ENCODE measurements around the gene ABI3BP.

The ABI3BP gene

GRCh38 chr3:100732435-100732834 is 260.8 kb downstream of the ABI3BP start:
- Histone ChIP-seq H4K20me1 (ENCODE audit: insufficient read depth, low read length) (no peaks in the 10 kb centered on the region), H3F3A (ENCODE audit: insufficient read depth, low read length) (peaks cover 21% of the 10 kb centered on the region), H3K27ac (ENCODE audit: low read length) (no peak overlapping the region), H3K27me3 (replicated peaks; ENCODE audit: insufficient read depth, low read length) (no peaks in the 10 kb centered on the region), H3K36me3 (replicated peaks; ENCODE audit: insufficient read depth, low read length) (peaks cover 22% of the 10 kb centered on the region), H3K9me3 (replicated peaks; ENCODE audit: insufficient read depth, low read length) (no peaks in the 10 kb centered on the region), H2AFZ (ENCODE audit: low read length) (no peak overlapping the region), H3K4me2 (ENCODE audit: low read depth, low read length) (no peak overlapping the region), H3K9ac (ENCODE audit: low read length) (no peak overlapping the region), H3K79me2 (ENCODE audit: low read length) (peaks cover 72% of the 10 kb centered on the region), H3K9me2 (replicated peaks; ENCODE audit: insufficient read depth, low read length) (no peaks in the 10 kb centered on the region), H3K4me1 (ENCODE audit: low read length) (peaks cover 58% of the 10 kb centered on the region), H3K4me3 (ENCODE audit: low read length) (no peak overlapping the region)
- TF ChIP-seq EZH2 (optimal IDR thresholded peaks at IDR 0.05; ENCODE audit: low read depth, low read length) (no peak), EZH2phosphoT487 (IDR thresholded peaks at IDR 0.05; ENCODE audit: low read length) (no peak)
- TF ChIP-seq, protein P1, sequence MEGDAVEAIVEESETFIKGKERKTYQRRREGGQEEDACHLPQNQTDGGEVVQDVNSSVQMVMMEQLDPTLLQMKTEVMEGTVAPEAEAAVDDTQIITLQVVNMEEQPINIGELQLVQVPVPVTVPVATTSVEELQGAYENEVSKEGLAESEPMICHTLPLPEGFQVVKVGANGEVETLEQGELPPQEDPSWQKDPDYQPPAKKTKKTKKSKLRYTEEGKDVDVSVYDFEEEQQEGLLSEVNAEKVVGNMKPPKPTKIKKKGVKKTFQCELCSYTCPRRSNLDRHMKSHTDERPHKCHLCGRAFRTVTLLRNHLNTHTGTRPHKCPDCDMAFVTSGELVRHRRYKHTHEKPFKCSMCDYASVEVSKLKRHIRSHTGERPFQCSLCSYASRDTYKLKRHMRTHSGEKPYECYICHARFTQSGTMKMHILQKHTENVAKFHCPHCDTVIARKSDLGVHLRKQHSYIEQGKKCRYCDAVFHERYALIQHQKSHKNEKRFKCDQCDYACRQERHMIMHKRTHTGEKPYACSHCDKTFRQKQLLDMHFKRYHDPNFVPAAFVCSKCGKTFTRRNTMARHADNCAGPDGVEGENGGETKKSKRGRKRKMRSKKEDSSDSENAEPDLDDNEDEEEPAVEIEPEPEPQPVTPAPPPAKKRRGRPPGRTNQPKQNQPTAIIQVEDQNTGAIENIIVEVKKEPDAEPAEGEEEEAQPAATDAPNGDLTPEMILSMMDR (IDR thresholded peaks at IDR 0.05; ENCODE audit: low read length), result no peak
- no peak for DNase-seq

DNA sequence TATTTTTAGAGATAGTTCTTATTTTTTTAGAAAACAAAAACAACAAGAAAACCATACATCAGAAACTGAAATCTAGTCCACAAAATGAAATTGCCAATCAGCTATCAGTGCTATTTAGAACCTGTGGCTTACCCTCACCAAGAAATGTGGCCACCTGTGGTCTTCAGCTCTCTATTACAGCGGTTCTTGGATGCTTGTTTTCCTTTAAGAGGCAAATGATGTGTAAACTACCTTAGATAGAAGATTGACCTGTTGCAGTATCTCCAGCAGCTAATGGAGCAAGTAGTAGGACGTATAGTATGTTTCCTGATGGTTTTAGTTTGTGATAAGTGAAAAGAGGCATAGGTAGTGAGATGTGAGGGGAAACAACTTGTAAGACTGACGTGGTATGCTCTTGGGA is 262.7 kb downstream of the ABI3BP start:
- Histone ChIP-seq H3F3A (ENCODE audit: insufficient read depth, low read length) (peaks cover 21% of the 10 kb centered on the region), H3K9me3 (replicated peaks; ENCODE audit: insufficient read depth, low read length) (no peaks in the 10 kb centered on the region), H3K27me3 (replicated peaks; ENCODE audit: insufficient read depth, low read length) (no peaks in the 10 kb centered on the region), H4K20me1 (ENCODE audit: insufficient read depth, low read length) (no peaks in the 10 kb centered on the region), H3K79me2 (ENCODE audit: low read length) (peaks cover 79% of the 10 kb centered on the region), H3K27ac (ENCODE audit: low read length) (peak overlapping the region; percentile 58; the same call in 1 of the 2 replicates), H2AFZ (ENCODE audit: low read length) (no peak overlapping the region), H3K4me1 (ENCODE audit: low read length) (peaks cover 54% of the 10 kb centered on the region), H3K36me3 (replicated peaks; ENCODE audit: insufficient read depth, low read length) (peaks cover 20% of the 10 kb centered on the region), H3K9me2 (replicated peaks; ENCODE audit: insufficient read depth, low read length) (no peaks in the 10 kb centered on the region), H3K9ac (ENCODE audit: low read length) (no peak overlapping the region), H3K4me2 (ENCODE audit: low read depth, low read length) (peak overlapping the region; percentile 52), H3K4me3 (ENCODE audit: low read length) (peak overlapping the region; percentile 21; the same call in 1 of the 2 replicates)
- TF ChIP-seq EZH2phosphoT487 (IDR thresholded peaks at IDR 0.05; ENCODE audit: low read length) (no peak), EZH2 (optimal IDR thresholded peaks at IDR 0.05; ENCODE audit: low read depth, low read length) (no peak)
- TF ChIP-seq, protein P1 (IDR thresholded peaks at IDR 0.05; ENCODE audit: low read length), result no peak
- DNase-seq, result peak; percentile 82

DNA sequence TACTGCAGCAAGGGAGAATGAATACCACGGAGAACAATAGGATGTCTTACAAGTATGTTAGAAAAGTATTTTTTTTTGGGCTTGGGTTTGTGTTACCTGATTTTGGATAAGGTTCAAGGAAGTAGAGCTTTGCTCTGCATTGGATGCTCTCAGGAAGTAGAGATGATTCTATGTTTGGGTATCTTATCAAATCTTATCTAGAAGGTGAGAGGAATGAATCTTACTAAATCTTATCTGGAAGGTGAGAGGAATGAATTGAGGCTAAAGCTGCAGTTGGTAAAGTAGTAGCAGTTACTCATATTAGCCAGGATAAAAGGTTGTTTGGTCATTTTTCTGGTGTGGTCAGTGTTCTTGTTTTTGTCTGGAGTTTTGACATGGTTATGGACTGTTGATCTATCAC is 266.5 kb downstream of the ABI3BP start:
- Histone ChIP-seq H3K27ac (ENCODE audit: low read length) (no peak overlapping the region), H3K36me3 (replicated peaks; ENCODE audit: insufficient read depth, low read length) (peaks cover 15% of the 10 kb centered on the region; the same call in 1 of the 2 replicates)

More for the DNA sequence above, 266.5 kb downstream of the ABI3BP start:
- no peaks in the 10 kb centered on the region for H3K27me3 ChIP-seq (replicated peaks; ENCODE audit: insufficient read depth, low read length)
- TF ChIP-seq, protein P1 (IDR thresholded peaks at IDR 0.05; ENCODE audit: low read length), result no peak
- TF ChIP-seq EZH2phosphoT487 (IDR thresholded peaks at IDR 0.05; ENCODE audit: low read length) (no peak), EZH2 (optimal IDR thresholded peaks at IDR 0.05; ENCODE audit: low read depth, low read length) (no peak)
- H3K4me1 ChIP-seq (ENCODE audit: low read length), result peaks cover 28% of the 10 kb centered on the region
- H3F3A ChIP-seq (ENCODE audit: insufficient read depth, low read length), result peaks cover 18% of the 10 kb centered on the region
- H3K4me2 ChIP-seq (ENCODE audit: low read depth, low read length), result no peak overlapping the region
- no peaks in the 10 kb centered on the region for H3K9me2 ChIP-seq (replicated peaks; ENCODE audit: insufficient read depth, low read length)
- H2AFZ ChIP-seq (ENCODE audit: low read length), result no peak overlapping the region
- no peak for DNase-seq
- H3K9me3 ChIP-seq (replicated peaks; ENCODE audit: insufficient read depth, low read length), result no peaks in the 10 kb centered on the region
- H3K9ac ChIP-seq (ENCODE audit: low read length), result no peak overlapping the region
- no peak overlapping the region for H3K4me3 ChIP-seq (ENCODE audit: low read length)
- H3K79me2 ChIP-seq (ENCODE audit: low read length), result peaks cover 66% of the 10 kb centered on the region
- no peaks in the 10 kb centered on the region for H4K20me1 ChIP-seq (ENCODE audit: insufficient read depth, low read length)

Measured in MM.1S (cell line).